CD4-positive, alpha-beta T cell treated with Interleukin-15 for 1 hour (primary cell): Measurements from ENCODE around the gene ANO1.

ENCODE experiments used
- DNase-seq: peaks from one replicate; pipeline ENCODE4 v3.0.0-alpha.2; 2020

The ANO1 gene

GRCh38 chr11:70054004-70054403 lies 24.1 kb upstream of the ANO1 start:
- DNase-seq = no peak

- no peak for DNase-seq
Measured at GRCh38 chr11:70055444-70055843, 22.7 kb upstream of the ANO1 start.

- DNase-seq = no peak
Measured at GRCh38 chr11:70057080-70057479, 21.0 kb upstream of the ANO1 start.

GRCh38 chr11:70059971-70060370 lies 18.1 kb upstream of the ANO1 start:
- no peak for DNase-seq

GRCh38 chr11:70060611-70061293 lies 17.4 kb upstream of the ANO1 start:
- no peak for DNase-seq

- no peak for DNase-seq
Measured at GRCh38 chr11:70061734-70062133, 16.4 kb upstream of the ANO1 start.

- DNase-seq = no peak
Measured at GRCh38 chr11:70063121-70063520, 15.0 kb upstream of the ANO1 start.

GRCh38 chr11:70063555-70063954 lies 14.6 kb upstream of the ANO1 start:
- no peak for DNase-seq

GRCh38 chr11:70064008-70064725 lies 13.9 kb upstream of the ANO1 start:
- no peak for DNase-seq

GRCh38 chr11:70064726-70065317 lies 13.3 kb upstream of the ANO1 start:
- no peak for DNase-seq

- no peak for DNase-seq
Measured at GRCh38 chr11:70065318-70066135, 12.6 kb upstream of the ANO1 start.

GRCh38 chr11:70066136-70066520 lies 12.0 kb upstream of the ANO1 start:
- no peak for DNase-seq

GRCh38 chr11:70066628-70067027 lies 11.5 kb upstream of the ANO1 start:
- DNase-seq = no peak

GRCh38 chr11:70067036-70067435 lies 11.1 kb upstream of the ANO1 start:
- no peak for DNase-seq

GRCh38 chr11:70067591-70068341 lies 10.4 kb upstream of the ANO1 start:
- DNase-seq = no peak

- no peak for DNase-seq
Measured at GRCh38 chr11:70068345-70068744, 9.8 kb upstream of the ANO1 start.

GRCh38 chr11:70068950-70069349 lies 9.2 kb upstream of the ANO1 start:
- DNase-seq = no peak

- no peak for DNase-seq
Measured at GRCh38 chr11:70070706-70071105, 7.4 kb upstream of the ANO1 start.

GRCh38 chr11:70071996-70072395 lies 6.1 kb upstream of the ANO1 start:
- DNase-seq = no peak

- DNase-seq = no peak
Measured at GRCh38 chr11:70072461-70072860, 5.7 kb upstream of the ANO1 start.

GRCh38 chr11:70072861-70073755 lies 5.0 kb upstream of the ANO1 start:
- no peak for DNase-seq
